CD4-positive, alpha-beta memory T cell (primary cell): ENCODE measurements around the gene RGMA. TPM values are rescaled to one million over a fixed set of nuclear protein-coding genes. Genes with fewer than 3 reads are reported as not detected.

Source experiments
- CTCF ChIA-PET: fragments of 350-600 bp; sonication (Branson Sonifier 250); formaldehyde crosslinking; loops from one replicate; lab custom pipeline; 2021; ENCODE audit warnings: inconsistent platforms; ENCODE audit not compliant: partially characterized antibody; lab: Charles Lee
- POLR2A ChIA-PET: fragments of 350-600 bp; sonication (Branson Sonifier 250); formaldehyde crosslinking; loops from one replicate; lab custom pipeline; 2021; ENCODE audit not compliant: partially characterized antibody; lab: Charles Lee
- DNase-seq, 5 donors: peaks; one replicate each; pipeline versions ENCODE4 v3.0.0 to v3.0.0-alpha.2; 2020 to 2022; ENCODE audit warnings: mixed read lengths in 1 of 5
- H3K27ac ChIP-seq: one replicate; pipeline ENCODE4 v1.7.0; 2013; ENCODE audit warnings: low read depth, low read length
- H3K27me3 ChIP-seq: 2 replicates; pipeline ENCODE4 v1.7.0; 2013; ENCODE audit warnings: mild to moderate bottlenecking, low read length, moderate library complexity; ENCODE audit not compliant: insufficient read depth
- H3K36me3 ChIP-seq: 2 replicates; pipeline ENCODE4 v1.7.0; 2013; ENCODE audit warnings: mild to moderate bottlenecking, low read length, moderate library complexity; ENCODE audit not compliant: insufficient read depth
- H3K4me1 ChIP-seq: 2 replicates; pipeline ENCODE4 v1.7.0; 2013; ENCODE audit warnings: mild to moderate bottlenecking, low read length, moderate library complexity; ENCODE audit not compliant: insufficient read depth
- H3K4me3 ChIP-seq, 2 donors: one replicate each; pipeline ENCODE4 v1.7.0; 2013; ENCODE audit warnings: low read length in 2 of 2, mild to moderate bottlenecking in 1 of 2
- H3K9me3 ChIP-seq, 2 donors: one replicate each; pipeline ENCODE4 v1.7.0; 2013; ENCODE audit warnings: low read length in 2 of 2, control low read depth in 1 of 2; ENCODE audit not compliant: control insufficient read depth in 1 of 2
- H3K27ac Mint-ChIP-seq, 7 donors: one replicate each; pipeline ENCODE4 v1.8.0; 2020 to 2021; ENCODE audit warnings: mixed read lengths in 7 of 7, mild to moderate bottlenecking in 6 of 7, inconsistent platforms in 3 of 7, moderate library complexity in 3 of 7
- H3K27me3 Mint-ChIP-seq, 2 donors: one replicate each; pipeline ENCODE4 v1.8.0; 2020 to 2021; ENCODE audit warnings: mixed read lengths in 2 of 2
- H3K36me3 Mint-ChIP-seq, 2 donors: one replicate each; pipeline ENCODE4 v1.8.0; 2020 to 2021; ENCODE audit warnings: mixed read lengths in 2 of 2, inconsistent platforms in 1 of 2, mild to moderate bottlenecking in 1 of 2
- H3K4me1 Mint-ChIP-seq, 4 donors: one replicate each; pipeline ENCODE4 v1.8.0; 2020 to 2021; ENCODE audit warnings: mixed read lengths in 4 of 4, mild to moderate bottlenecking in 1 of 4
- H3K4me3 Mint-ChIP-seq, 8 donors: one replicate each; pipeline ENCODE4 v1.8.0; 2020 to 2021; ENCODE audit warnings: mixed read lengths in 8 of 8, mild to moderate bottlenecking in 7 of 8, moderate library complexity in 6 of 8, inconsistent platforms in 3 of 8
- H3K9me3 Mint-ChIP-seq, 8 donors: one replicate each; pipeline ENCODE4 v1.8.0; 2020 to 2021; ENCODE audit warnings: mixed read lengths in 8 of 8, mild to moderate bottlenecking in 5 of 8, inconsistent platforms in 3 of 8, moderate library complexity in 1 of 8
- intact Hi-C: fragments of 100-400 bp; cut with micrococcal nuclease; formaldehyde crosslinking; loops from one replicate; pipeline ENCODE4 v1.15.1; 2023
- polyA plus RNA-seq, 2 donors: library from polyadenylated mRNA; unstranded; fragments of 300-500 nt; fragmentation: Illumina TruSeq; gene quantifications; one replicate each; pipeline ENCODE4 v1.2.3, GENCODE V29; 2021
- total RNA-seq, 2 experiments: library from RNA; stranded (reverse); gene quantifications; one replicate each; pipeline ENCODE4 v1.2.3, GENCODE V29; 2021

RGMA gene
- total and polyA plus RNA-seq, 4 experiments from 2014 or later = not detected

- ChIA-PET POLR2A (no interaction called here), CTCF (interaction anchor here (1.9 kb wide), 1 partner anchor 38 kb away, joined by 5 read pairs; no protein-coding TSS in a partner anchor)
- Mint-ChIP-seq H3K4me1 (peaks cover 6 to 20% (median 10%) of the 10 kb centered on the region in 4 donors), H3K36me3 (no peaks in the 10 kb centered on the region), H3K9me3 (no peaks in the 10 kb centered on the region), H3K4me3 (no peak overlapping the region), H3K27me3 (peaks cover 21 to 27% of the 10 kb centered on the region in 2 donors), H3K27ac (no peak overlapping the region)
- Histone ChIP-seq H3K36me3 (no peaks in the 10 kb centered on the region), H3K4me1 (peaks cover 18% of the 10 kb centered on the region), H3K27ac (no peak overlapping the region), H3K9me3 (no peaks in the 10 kb centered on the region), H3K4me3 (no peak overlapping the region), H3K27me3 (peaks cover 9% of the 10 kb centered on the region)
- DNase-seq = no peak
- intact Hi-C loops = no loop called here
These were observed 20.3 kb downstream of the RGMA start for GRCh38 chr15:93068581-93069199.

- intact Hi-C loops = no loop called here
These were observed 21.3 kb downstream of the RGMA start for GRCh38 chr15:93067649-93068085.

GRCh38 chr15:93066834-93067648 lies 22.0 kb downstream of the RGMA start:
- ChIA-PET POLR2A (no interaction called here), CTCF (no interaction called here)
- no peaks in the 10 kb centered on the region for H3K36me3 Mint-ChIP-seq
- H3K27ac ChIP-seq = no peak overlapping the region
- H3K4me3 ChIP-seq = no peak overlapping the region
- no peaks in the 10 kb centered on the region for H3K9me3 ChIP-seq
- no peak overlapping the region for H3K4me3 Mint-ChIP-seq
- no peak overlapping the region for H3K27ac Mint-ChIP-seq
- H3K27me3 Mint-ChIP-seq = peaks cover 15 to 22% of the 10 kb centered on the region in 2 donors
- peaks cover 2 to 8% (median 5%) of the 10 kb centered on the region in 4 donors for H3K4me1 Mint-ChIP-seq
- H3K36me3 ChIP-seq = no peaks in the 10 kb centered on the region
- H3K27me3 ChIP-seq = peaks cover 3% of the 10 kb centered on the region
- H3K9me3 Mint-ChIP-seq = no peaks in the 10 kb centered on the region
- DNase-seq = no peak
- peaks cover 2% of the 10 kb centered on the region for H3K4me1 ChIP-seq
- intact Hi-C loops = no loop called here

More at GRCh38 chr15:93067649-93068085, 21.3 kb downstream of the RGMA start:
- H3K27ac ChIP-seq = no peak overlapping the region
- Mint-ChIP-seq H3K27me3 (peaks cover 18 to 24% of the 10 kb centered on the region in 2 donors), H3K4me1 (peaks cover 4 to 14% (median 6%) of the 10 kb centered on the region in 4 donors), H3K27ac (no peak overlapping the region), H3K36me3 (no peaks in the 10 kb centered on the region), H3K4me3 (no peak overlapping the region), H3K9me3 (no peaks in the 10 kb centered on the region)
- DNase-seq = no peak
- CTCF ChIA-PET = no interaction called here
- peaks cover 9% of the 10 kb centered on the region for H3K4me1 ChIP-seq
- H3K36me3 ChIP-seq = no peaks in the 10 kb centered on the region
- no peak overlapping the region for H3K4me3 ChIP-seq
- POLR2A ChIA-PET = no interaction called here
- no peaks in the 10 kb centered on the region for H3K9me3 ChIP-seq
- H3K27me3 ChIP-seq = peaks cover 5% of the 10 kb centered on the region

DNA sequence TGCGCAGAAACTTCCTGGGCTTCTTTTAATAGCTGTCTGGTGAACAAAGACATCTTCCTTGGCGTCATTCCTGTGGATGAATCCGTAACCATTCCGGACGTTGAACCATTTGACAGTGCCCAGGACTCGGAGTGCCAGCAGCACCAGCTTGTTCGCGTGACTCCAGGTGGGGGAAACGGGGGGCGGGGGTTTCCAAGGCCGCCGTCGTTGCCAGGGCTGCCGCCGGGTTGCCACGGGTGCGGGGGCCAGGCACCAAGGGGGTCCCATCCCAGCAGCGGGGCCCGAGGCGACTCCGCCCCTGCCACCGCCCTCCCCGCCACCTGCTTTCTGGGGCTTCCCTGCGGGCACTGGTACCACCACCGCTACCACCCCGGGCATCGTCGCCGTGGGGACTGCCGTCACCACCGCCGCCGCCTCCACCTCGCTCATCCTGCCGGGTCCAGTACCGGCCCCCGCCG lies 22.8 kb downstream of the RGMA start:
- H3K27ac Mint-ChIP-seq = no peak overlapping the region
- intact Hi-C loops = no loop called here
- no peak overlapping the region for H3K4me3 Mint-ChIP-seq
- H3K4me1 ChIP-seq = no peaks in the 10 kb centered on the region
- H3K36me3 Mint-ChIP-seq = no peaks in the 10 kb centered on the region
- no peaks in the 10 kb centered on the region for H3K9me3 ChIP-seq
- H3K27me3 ChIP-seq = no peaks in the 10 kb centered on the region
- DNase-seq = no peak
- no peak overlapping the region for H3K4me3 ChIP-seq
- peaks cover 0 to 7% (median 3%) of the 10 kb centered on the region in 4 donors for H3K4me1 Mint-ChIP-seq
- H3K9me3 Mint-ChIP-seq = no peaks in the 10 kb centered on the region
- H3K36me3 ChIP-seq = no peaks in the 10 kb centered on the region
- CTCF ChIA-PET = no interaction called here
- POLR2A ChIA-PET = no interaction called here
- H3K27ac ChIP-seq = no peak overlapping the region
- peaks cover 7 to 15% of the 10 kb centered on the region in 2 donors for H3K27me3 Mint-ChIP-seq

DNA sequence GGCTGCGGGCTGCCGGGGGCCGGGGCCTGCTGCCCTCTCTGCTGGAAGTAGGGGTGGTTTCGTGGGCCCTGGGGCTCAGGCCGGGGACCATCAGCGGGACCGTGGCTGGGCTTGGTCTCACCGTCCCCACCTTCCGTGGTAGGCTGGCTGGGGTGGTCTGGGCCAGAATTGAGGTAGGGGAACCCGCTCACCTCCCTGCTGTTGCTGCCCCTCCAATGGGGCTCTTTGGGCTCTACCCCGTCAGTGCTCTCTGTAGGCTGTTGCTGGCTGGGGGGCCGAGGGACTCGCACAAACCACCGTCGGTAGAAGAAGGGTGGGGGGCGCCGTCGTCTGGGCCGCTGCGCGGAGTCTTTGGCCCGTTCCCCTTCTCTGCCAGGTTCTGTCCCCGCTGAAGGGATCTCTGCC lies 23.4 kb downstream of the RGMA start:
- DNase-seq = no peak
- Histone ChIP-seq H3K9me3 (no peaks in the 10 kb centered on the region), H3K36me3 (no peaks in the 10 kb centered on the region), H3K4me1 (no peaks in the 10 kb centered on the region), H3K27ac (no peak overlapping the region), H3K27me3 (no peaks in the 10 kb centered on the region), H3K4me3 (no peak overlapping the region)
- H3K9me3 Mint-ChIP-seq = no peaks in the 10 kb centered on the region
- peaks cover 5 to 12% of the 10 kb centered on the region in 2 donors for H3K27me3 Mint-ChIP-seq
- no peak overlapping the region for H3K4me3 Mint-ChIP-seq
- ChIA-PET POLR2A (no interaction called here), CTCF (no interaction called here)
- intact Hi-C loops = no loop called here
- H3K4me1 Mint-ChIP-seq = peaks cover 0 to 8% (median 3%) of the 10 kb centered on the region in 4 donors
- H3K27ac Mint-ChIP-seq = no peak overlapping the region
- no peaks in the 10 kb centered on the region for H3K36me3 Mint-ChIP-seq

DNA sequence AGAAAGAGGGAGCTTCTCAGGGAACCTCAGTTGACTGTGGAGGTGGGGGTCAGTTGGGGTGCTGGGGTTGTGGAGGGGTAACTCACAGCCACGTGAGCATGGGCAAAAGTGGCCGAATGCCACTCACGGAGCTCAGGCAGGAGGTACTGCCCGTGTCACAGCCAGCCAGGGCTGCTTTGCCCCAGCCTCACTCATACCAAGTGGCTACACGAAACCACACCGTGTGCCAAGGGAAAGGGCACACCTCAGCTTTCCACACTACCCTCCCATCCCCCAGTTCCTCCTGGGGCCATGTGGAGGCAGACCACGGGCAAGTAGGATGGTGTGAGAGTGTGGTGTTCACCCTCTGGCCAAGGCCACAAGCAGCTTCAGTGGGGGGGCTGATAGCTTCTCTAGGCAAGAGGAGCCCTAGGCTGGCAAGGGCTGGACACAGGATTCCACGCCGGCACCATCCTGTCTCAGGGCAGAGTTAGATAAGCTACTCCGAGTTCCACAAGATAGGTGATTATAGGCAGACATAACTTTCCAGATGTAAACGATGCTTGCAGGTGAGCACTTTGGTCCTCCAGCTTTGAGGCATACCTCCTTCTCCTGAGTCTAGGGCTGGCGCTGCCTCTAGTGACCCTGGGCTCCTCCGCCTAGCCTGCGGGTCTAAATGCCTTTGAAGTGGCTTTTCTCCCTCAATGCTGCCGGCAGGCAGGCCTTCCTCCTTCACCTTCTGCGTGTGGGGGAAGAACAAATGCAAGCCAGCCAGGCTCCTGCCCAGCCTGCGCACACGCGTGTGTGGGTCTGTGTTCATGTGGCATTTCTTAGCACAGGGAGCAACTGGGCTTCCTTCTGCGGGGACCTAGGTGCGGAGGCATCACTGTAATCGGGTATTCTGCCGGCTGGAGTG lies 25.0 kb downstream of the RGMA start:
- no peaks in the 10 kb centered on the region for H3K36me3 Mint-ChIP-seq
- peaks cover 5 to 10% of the 10 kb centered on the region in 2 donors for H3K27me3 Mint-ChIP-seq
- H3K4me3 Mint-ChIP-seq = no peak overlapping the region
- no peaks in the 10 kb centered on the region for H3K27me3 ChIP-seq
- DNase-seq = no peak
- ChIA-PET POLR2A (no interaction called here), CTCF (interaction anchor here (0.7 kb wide), 1 partner anchor 270 kb away, joined by 3 read pairs; no protein-coding TSS in a partner anchor)
- H3K9me3 Mint-ChIP-seq = no peaks in the 10 kb centered on the region
- no peak overlapping the region for H3K27ac ChIP-seq
- H3K4me3 ChIP-seq = no peak overlapping the region
- H3K27ac Mint-ChIP-seq = no peak overlapping the region
- peaks cover 0 to 12% (median 3%) of the 10 kb centered on the region in 4 donors for H3K4me1 Mint-ChIP-seq
- intact Hi-C loops = no loop called here
- no peaks in the 10 kb centered on the region for H3K9me3 ChIP-seq
- H3K36me3 ChIP-seq = no peaks in the 10 kb centered on the region
- no peaks in the 10 kb centered on the region for H3K4me1 ChIP-seq
